Endothelial cell of umbilical vein (primary cell): ENCODE data around the gene ERBB3.

Source experiments
- EZH2 ChIP-seq: IDR thresholded peaks from 2 replicates; pipeline ENCODE4 v1.6.1; 2012; ENCODE audit warnings: borderline replicate concordance, low read depth, mild to moderate bottlenecking, moderate library complexity, low read length, inconsistent platforms; ENCODE audit not compliant: severe bottlenecking
- JUN ChIP-seq: IDR thresholded peaks from 2 replicates; pipeline ENCODE4 v1.6.1; 2011; ENCODE audit warnings: borderline replicate concordance, low read depth; ENCODE audit not compliant: insufficient read length, insufficient read depth
- TF ChIP-seq, protein P1 (sequence below), 2 donors: IDR thresholded peaks; 1 replicate in 1 of 2; 2 replicates in 1 of 2; pipeline ENCODE4 v1.5.1; 2011; ENCODE audit warnings: low read length in 2 of 2, mild to moderate bottlenecking in 2 of 2, moderate library complexity in 2 of 2, control low read depth in 1 of 2, inconsistent platforms in 1 of 2, low read depth in 1 of 2; ENCODE audit not compliant: insufficient read depth in 1 of 2; ENCODE audit errors: extremely low read depth in 1 of 2

GRCh38 chr12:56084958-56085543 is 5.1 kb downstream of the ERBB3 start:
- no peak for TF ChIP-seq JUN
- TF ChIP-seq, protein P1, sequence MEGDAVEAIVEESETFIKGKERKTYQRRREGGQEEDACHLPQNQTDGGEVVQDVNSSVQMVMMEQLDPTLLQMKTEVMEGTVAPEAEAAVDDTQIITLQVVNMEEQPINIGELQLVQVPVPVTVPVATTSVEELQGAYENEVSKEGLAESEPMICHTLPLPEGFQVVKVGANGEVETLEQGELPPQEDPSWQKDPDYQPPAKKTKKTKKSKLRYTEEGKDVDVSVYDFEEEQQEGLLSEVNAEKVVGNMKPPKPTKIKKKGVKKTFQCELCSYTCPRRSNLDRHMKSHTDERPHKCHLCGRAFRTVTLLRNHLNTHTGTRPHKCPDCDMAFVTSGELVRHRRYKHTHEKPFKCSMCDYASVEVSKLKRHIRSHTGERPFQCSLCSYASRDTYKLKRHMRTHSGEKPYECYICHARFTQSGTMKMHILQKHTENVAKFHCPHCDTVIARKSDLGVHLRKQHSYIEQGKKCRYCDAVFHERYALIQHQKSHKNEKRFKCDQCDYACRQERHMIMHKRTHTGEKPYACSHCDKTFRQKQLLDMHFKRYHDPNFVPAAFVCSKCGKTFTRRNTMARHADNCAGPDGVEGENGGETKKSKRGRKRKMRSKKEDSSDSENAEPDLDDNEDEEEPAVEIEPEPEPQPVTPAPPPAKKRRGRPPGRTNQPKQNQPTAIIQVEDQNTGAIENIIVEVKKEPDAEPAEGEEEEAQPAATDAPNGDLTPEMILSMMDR (IDR thresholded peaks at IDR 0.05; ENCODE audit: extremely low read depth in 1 of 2, insufficient read depth in 1 of 2, low read depth in 1 of 2, low read length in 2 of 2) = peak; percentile 40 to 58
- no peak for TF ChIP-seq EZH2
